ENCODE measurements around the gene BHMT2.

BHMT2 gene

GRCh38 chr5:79081779-79082178 lies 12.2 kb downstream of the BHMT2 start:
- no peak for DNase-seq (ENCODE audit: insufficient read length, low spot score)
- TF ChIP-seq POLR2A (IDR thresholded peaks at IDR 0.05; ENCODE audit: low read depth, low read length): no peak
- FAIRE-seq: no peak

- FAIRE-seq (no peak), DNase-seq (ENCODE audit: insufficient read length, low spot score) (no peak)
- no peak for TF ChIP-seq POLR2A (IDR thresholded peaks at IDR 0.05; ENCODE audit: low read depth, low read length)
These were observed 16.5 kb downstream of the BHMT2 start for GRCh38 chr5:79086116-79086515.

- FAIRE-seq: no peak
- no peak for DNase-seq (ENCODE audit: insufficient read length, low spot score)
- no peak for TF ChIP-seq POLR2A (IDR thresholded peaks at IDR 0.05; ENCODE audit: low read depth, low read length)
These were observed 18.9 kb downstream of the BHMT2 start for GRCh38 chr5:79088507-79088906.

GRCh38 chr5:79091064-79091463 lies 21.5 kb downstream of the BHMT2 start:
- FAIRE-seq: no peak

GRCh38 chr5:79093762-79094161 lies 24.2 kb downstream of the BHMT2 start:
- DNase-seq (ENCODE audit: insufficient read length, low spot score) (no peak), FAIRE-seq (no peak)
- no peak for TF ChIP-seq POLR2A (IDR thresholded peaks at IDR 0.05; ENCODE audit: low read depth, low read length)

More at GRCh38 chr5:79091064-79091463, 21.5 kb downstream of the BHMT2 start:
- DNase-seq (ENCODE audit: insufficient read length, low spot score): no peak
- TF ChIP-seq POLR2A (IDR thresholded peaks at IDR 0.05; ENCODE audit: low read depth, low read length): no peak

- TF ChIP-seq POLR2A (IDR thresholded peaks at IDR 0.05; ENCODE audit: low read depth, low read length): no peak
- FAIRE-seq (no peak), DNase-seq (ENCODE audit: insufficient read length, low spot score) (no peak)
These were observed 36.3 kb downstream of the BHMT2 start for GRCh38 chr5:79105868-79106267.

GRCh38 chr5:79107020-79107796 lies 37.6 kb downstream of the BHMT2 start:
- TF ChIP-seq POLR2A (IDR thresholded peaks at IDR 0.05; ENCODE audit: low read depth, low read length): no peak
- FAIRE-seq: no peak
- DNase-seq (ENCODE audit: insufficient read length, low spot score): peak; percentile 13

GRCh38 chr5:79108086-79108485 lies 38.5 kb downstream of the BHMT2 start:
- DNase-seq (ENCODE audit: insufficient read length, low spot score): no peak
- no peak for FAIRE-seq
- TF ChIP-seq POLR2A (IDR thresholded peaks at IDR 0.05; ENCODE audit: low read depth, low read length): no peak

- DNase-seq (ENCODE audit: insufficient read length, low spot score) (no peak), FAIRE-seq (no peak)
- no peak for TF ChIP-seq POLR2A (IDR thresholded peaks at IDR 0.05; ENCODE audit: low read depth, low read length)
These were observed 39.2 kb downstream of the BHMT2 start for GRCh38 chr5:79108792-79109191.

GRCh38 chr5:79109527-79110492 lies 40.2 kb downstream of the BHMT2 start:
- DNase-seq (ENCODE audit: insufficient read length, low spot score) (no peak), FAIRE-seq (no peak)
- no peak for TF ChIP-seq POLR2A (IDR thresholded peaks at IDR 0.05; ENCODE audit: low read depth, low read length)

- no peak for DNase-seq (ENCODE audit: insufficient read length, low spot score)
- no peak for TF ChIP-seq POLR2A (IDR thresholded peaks at IDR 0.05; ENCODE audit: low read depth, low read length)
- no peak for FAIRE-seq
These were observed 41.9 kb downstream of the BHMT2 start, which contains the start of gene BHMT for GRCh38 chr5:79111387-79111959. TSS of gene BHMT (plus strand) at chr5:79111809. CDS start at chr5:79111886, 77 bp downstream.

- no peak for TF ChIP-seq POLR2A (IDR thresholded peaks at IDR 0.05; ENCODE audit: low read depth, low read length)
- FAIRE-seq: no peak
These were observed 42.6 kb downstream of the BHMT2 start for GRCh38 chr5:79111960-79112702.

GRCh38 chr5:79112703-79113058 lies 43.1 kb downstream of the BHMT2 start:
- FAIRE-seq: no peak
- TF ChIP-seq POLR2A (IDR thresholded peaks at IDR 0.05; ENCODE audit: low read depth, low read length): no peak

More at GRCh38 chr5:79111960-79112702, 42.6 kb downstream of the BHMT2 start:
- no peak for DNase-seq (ENCODE audit: insufficient read length, low spot score)

More at GRCh38 chr5:79112703-79113058, 43.1 kb downstream of the BHMT2 start:
- DNase-seq (ENCODE audit: insufficient read length, low spot score): no peak

All from H54 (cell line).